GM19099 (cell line): ENCODE data around the gene ZDHHC19.

Source experiments
- POLR2A ChIP-seq: IDR thresholded peaks from 3 replicates; pipeline ENCODE4 v1.6.1; 2011; ENCODE audit warnings: low read depth; ENCODE audit not compliant: insufficient read length; ENCODE audit errors: extremely low read depth

Gene ZDHHC19

DNA sequence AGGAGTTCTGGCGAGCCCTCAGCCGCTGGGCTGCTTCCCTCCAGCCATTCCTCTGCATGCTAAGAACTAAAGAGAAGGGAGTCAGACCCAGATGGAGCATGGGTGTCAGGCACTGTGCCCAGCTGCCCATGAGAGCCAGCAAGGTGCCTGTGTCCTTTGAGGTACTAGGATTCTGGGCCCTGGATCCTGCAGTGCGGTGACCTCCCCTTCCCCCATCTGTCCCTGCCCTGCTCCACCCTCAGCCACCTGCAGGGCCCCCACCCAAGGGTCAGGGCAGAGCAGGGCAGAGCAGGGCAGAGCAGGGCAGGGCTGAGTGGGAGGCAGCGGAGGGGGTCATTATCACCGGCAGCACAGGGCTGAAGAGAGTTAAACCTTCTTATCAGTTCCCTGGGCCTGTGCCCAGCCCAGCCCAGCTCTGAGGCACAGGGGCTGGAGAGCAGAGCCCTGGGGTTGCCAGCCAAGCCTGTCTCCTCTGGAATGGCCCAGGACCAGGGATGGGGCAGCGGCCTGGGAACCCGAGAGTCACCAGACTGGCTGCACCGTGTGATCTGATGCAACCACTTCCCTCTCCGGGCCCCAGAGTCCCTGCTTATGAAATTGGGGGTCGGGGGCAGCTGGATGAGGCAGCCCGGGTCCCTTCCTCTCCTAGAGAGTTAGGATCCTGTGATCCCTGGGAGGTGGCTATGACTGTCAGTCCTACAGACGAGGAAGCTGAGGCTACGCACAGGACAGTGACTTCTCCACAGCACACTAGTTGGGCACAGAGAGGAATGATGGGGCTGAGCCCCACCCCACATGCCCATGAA, 17.3 kb downstream of the ZDHHC19 start:
- no peak for TF ChIP-seq POLR2A

DNA sequence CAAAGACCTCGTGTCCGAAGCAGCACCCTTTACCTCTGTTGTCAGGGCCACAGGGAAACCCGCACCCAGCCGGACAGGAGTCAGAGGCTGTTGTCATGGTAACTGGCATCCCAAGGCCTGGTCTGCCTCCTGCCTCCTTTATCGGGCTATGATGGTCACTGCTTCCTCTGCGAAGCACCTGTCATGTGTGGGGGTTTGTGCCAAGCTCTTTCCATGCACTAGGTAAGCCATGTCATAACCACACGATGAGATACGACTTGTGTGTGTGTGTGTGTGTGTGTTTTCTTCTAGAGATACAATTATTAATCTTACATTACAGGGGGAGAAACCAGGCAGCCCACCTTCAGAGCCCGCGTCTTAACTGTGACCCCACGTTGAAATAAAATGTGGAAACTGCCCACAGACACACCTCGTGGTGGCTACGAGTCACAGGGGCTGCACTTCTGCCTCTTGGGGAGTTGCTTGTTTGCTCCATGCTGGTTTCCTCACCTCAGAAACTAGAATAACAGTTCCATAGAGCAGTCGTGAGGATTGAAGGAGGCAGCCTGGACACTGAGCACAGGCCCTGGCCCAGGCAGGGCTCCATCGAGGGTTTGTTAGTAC, 18.0 kb downstream of the ZDHHC19 start:
- TF ChIP-seq POLR2A = no peak

DNA sequence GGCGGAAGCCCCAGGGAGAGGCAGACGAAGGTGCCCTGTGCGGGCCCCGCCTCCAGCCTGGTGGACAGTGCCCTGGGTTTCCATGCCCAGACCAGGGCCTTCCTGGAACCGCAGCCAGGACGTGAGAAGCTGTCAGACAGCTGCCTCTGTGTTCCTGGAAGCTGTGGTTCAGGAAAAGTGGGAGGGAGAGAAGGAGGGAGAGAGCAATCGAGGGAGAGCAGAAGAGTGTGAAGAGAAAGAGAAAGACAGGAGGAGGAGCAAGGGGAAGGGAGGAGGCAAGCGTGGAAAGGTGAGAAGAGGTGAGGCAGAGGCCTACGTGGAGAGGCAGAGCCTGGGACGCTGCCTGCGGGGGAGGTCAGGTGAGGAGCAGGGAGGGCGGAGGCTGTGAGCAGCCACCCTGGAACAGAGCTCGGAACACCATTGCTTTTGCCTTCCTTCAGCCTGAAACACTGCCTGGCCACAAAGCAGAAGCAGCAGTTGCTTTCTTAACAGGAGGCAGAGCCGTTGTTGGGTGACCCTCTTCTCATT, 18.6 kb downstream of the ZDHHC19 start:
- no peak for TF ChIP-seq POLR2A

DNA sequence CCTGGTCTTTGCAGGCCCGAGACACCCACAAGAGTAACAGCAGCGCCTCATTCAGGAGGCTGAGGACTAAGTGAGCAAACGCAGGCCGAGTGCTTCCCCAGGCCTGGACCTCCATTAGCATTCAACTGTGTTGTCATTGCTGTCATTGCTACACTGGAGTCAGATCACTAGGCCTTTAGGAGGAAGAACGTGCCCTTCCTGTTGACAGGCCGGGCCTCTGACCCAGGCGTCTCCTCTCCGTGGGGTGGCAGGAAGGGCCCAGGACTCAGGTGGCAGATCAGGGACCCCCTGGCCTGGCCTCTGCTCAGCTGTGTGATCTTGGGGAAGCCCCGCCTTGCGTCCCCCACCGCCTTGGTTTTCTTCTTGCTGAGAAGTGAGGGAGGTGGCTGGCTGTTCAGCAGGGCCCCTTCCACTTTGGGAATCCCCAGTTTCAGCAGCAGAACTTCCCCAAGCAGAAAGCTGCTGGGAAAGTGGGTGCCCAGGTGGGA, 19.1 kb downstream of the ZDHHC19 start:
- peak; percentile 42 for TF ChIP-seq POLR2A

DNA sequence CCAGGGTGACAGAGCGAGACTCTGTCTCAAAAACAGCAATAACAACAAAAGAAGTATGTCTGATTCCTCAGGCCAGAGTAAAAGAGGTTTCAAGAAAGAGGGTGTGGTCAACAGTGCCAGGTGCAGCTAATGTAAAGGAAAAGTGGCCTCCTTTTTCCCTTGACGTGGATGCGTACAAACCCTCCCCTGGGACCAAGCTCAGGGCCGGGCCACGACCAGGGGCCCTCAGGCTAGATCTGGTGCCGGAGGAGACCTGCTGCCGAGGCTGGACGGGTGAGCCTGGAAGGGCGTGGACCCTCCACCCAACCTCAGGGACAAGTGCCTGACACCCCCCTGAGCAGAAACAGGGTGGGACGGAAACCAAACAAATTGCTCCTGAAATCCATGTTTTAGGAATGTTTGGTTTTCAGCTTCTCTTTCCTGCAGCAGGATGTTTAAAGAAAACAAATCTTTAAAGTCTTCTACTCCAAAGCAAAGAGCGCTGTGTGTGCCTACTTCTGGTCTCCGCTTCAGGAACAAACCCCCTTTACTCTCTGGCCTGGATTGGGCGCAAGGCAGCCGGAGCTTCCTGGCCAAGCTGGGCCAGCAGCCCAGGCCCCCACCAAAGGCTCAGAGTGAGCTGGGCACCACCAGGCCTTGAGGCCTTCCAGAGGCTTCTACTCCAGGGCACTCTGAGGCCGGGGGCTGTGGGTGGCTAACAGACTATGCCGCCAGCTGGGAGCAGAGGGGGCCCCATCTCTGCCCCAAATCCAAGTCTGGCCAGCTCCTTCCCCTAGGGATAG, 21.4 kb downstream of the ZDHHC19 start:
- no peak for TF ChIP-seq POLR2A

DNA sequence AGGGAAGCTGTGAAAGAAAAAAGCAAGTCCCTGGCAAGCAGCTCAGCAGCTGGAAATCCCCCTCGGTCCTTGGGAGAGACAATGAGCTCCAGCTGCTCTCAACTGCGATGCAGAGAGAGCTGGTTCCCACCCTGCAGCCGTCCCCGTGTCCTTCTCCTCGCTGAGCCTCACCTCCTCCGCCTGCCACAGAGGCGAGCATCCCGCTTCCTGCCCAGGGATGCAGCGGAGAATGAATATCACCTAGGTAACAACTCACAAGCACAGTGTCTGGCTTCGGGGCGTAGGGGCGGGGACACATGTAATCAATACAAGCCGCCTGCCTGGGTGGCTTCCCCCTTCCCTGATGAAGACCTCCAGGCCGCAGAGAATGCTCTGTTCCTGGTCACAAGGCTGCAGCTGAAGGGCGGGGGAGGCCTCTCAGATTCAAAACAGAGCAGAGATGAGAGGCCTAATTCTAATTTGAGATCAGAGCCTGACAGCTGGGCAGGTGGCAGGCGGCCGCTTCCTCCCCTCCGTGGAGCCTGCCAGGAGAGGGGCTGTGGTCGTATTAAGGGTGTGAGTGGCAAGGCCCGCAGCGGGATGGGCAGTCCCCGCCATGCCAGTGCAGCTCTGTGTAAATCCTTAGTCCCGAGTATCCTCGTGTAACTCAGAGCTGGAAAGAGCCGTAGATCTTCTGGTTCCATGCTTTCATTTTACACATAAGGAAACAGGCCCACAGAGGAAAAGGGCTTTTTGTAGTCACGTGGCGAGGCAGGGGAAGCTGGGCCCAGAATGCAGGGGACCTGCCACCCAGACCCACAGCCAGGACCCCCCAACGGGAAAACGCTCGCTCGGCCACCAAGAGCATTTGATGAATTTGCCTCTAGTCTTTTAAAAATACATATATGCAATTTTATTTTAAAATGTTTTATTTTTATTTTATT, 24.3 kb downstream of the ZDHHC19 start:
- TF ChIP-seq POLR2A = peak; percentile 59

DNA sequence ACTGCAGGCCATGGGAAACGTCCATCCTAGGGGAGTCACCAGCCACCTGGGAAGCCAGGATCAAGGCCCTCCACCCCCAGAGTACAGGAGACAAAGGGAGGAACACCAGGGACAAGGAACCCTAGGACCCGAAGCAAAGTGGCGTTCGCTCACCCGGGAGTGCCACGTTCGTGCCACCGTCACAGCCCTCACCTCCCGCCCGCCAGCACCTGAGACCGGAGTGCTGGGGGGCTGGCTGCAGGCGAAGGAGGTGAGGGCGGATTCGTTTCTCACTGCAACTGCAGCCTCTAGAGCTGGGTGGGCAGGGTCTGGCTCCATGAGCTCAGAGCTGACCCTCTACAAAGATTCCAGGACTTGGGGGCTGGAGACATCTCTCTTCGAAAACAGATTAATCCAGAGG, 26.3 kb downstream of the ZDHHC19 start:
- no peak for TF ChIP-seq POLR2A

DNA sequence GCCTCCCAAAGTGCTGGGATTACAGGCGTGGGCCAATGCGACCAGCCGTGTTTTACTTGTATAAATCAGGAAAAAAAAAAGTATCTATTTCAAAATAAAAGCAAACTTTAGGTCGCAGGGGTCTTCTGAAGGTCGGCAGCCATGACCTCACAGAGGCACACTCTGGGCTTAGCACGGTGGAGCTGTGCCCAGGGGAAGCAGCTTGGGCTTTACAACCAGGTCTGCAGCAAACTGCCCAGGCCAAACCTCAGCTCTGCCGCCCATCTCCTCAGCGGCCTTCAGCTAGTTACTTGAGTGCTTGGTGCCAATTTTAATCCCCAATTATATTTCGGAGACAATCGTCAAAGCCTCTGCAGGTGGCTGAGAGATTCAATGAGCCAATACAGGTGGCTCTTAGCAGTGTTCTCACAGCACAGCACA, 30.1 kb downstream of the ZDHHC19 start:
- no peak for TF ChIP-seq POLR2A

DNA sequence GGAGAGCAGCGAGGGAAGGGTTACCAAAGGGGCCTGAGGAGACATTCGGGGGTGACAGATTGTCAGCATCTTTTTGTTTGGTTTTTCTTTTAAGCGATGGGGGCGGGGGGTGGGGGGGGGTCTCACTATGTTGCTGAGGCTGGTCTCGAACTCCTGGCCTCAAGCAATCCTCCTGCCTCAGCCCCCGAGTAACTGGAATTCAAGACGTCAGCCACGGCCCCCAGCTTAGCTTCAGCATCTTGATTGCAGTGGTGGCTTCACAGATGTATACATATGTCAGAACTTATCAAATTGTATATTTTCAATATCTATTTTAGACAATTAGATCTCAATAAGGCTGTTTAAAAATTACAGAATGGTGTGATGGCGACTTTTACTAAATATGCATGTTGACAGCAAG, 30.9 kb downstream of the ZDHHC19 start:
- TF ChIP-seq POLR2A = no peak

DNA sequence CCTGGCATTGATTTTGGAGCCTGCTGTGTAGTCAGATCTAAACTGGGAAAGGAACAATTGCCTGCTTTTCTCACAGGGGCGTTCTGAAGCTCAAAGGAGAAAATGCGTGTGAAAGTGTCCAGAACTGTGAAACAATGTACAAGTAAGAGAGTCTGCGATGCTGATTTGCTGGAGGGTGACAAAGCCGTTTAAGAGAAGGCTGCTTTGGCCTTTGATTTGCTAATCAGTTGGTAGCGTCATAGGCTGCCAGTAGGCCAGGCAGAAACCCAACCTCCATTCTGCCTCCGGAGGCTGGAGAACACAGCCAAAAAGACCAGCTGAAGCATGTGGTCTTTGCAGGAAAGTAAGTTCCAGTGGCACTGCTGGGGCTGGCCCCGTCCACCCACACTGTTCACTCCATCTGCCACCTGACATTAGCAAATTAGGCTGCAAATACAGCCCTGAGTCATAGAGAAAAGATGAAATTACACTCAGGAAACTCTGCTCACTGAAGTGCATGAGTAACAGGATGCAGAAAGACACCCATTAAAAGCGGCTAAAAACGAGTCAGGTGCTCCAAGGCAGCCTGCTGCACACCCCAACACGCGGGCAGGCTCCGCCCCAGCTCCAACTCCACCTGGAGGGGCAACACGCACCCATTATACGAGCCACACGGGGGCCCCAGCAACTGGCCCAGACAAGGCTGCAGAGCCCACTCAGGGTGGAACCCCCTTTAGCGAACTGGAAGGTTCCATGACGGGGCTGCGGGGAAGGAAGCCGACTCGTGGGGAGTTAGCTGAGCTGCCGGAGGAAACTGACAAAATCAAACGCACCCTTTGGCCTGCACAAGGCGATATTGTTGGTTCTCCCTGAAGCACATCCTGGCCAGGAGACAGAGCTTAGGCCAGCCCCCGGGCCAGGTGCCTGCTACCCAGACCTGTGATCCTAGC, 31.6 kb downstream of the ZDHHC19 start:
- TF ChIP-seq POLR2A = peak; percentile 48

DNA sequence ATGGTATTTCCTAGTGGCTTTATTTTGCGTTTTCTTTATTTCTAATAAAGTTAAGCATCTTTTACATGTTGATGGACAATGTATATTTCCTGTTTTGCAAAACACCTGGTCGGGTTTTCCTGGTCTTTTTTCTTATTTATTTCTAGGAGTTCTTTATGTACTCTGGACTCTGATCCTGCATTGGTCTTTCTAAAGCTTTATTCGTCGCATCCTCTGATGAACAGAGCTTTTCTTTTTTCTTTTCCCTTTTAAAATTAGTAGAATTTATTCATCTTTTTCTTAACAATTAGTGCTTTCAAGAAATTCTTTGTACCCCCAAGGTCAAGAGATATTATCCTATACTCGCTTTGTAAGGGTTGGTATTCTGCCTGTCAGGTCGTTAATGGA, 32.2 kb downstream of the ZDHHC19 start:
- TF ChIP-seq POLR2A = no peak

DNA sequence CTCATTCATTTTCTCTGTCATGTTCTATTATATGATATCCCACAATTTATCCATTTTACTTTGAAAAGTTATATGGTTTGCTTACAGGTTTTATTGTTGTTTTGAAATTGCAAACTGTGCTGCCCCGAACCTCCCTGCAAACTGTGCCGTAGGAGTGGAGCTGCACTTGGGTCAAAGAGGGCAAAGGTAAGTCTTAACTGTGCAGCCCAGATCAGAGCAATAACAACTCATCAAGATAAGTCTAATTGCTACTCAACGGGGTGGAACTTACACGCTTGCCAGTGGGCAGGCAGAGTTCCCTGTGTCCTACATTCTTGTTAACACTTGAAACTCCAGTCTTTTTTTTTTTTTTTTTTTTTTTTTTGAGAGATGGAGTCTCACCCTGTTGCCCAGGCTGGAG, 33.2 kb downstream of the ZDHHC19 start:
- TF ChIP-seq POLR2A = no peak

DNA sequence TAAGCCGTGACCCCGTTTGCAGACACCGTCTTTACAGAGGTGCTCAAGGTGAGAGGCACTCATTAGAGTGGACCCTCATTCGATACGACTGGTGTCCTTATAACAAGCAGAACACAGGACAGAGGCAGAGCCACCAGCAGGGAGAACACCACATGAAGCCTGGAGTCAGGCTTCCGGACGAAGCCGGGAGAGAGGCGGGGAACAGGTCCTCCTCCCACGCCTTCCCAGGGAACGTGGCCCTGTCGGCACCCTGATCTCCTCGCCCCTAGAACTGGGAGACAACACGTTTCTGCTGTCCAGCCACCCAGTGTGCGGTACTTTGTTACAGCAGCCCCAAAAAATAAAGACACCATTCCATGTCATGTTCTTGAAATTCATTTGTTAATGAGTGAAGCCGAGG, 33.6 kb downstream of the ZDHHC19 start:
- TF ChIP-seq POLR2A = no peak

DNA sequence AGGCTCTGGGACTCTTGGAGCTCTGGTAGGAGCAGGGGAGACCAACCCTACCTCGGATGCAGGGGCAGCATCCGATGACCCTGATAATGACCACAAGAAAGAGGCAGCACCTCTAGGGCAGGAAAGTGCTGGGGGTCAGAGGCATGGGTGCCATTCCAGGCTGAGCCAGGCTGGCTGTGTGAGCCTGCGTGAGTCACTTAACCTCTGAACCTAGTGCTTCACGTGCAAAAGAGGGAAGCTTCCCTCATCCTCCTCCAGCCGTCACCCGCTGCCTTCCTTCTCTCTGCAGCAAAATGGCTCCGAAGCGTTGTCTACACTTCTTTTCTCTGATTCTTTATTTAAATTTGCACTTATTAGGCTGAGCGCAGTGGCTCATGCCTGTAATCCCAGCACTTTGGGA, 35.5 kb downstream of the ZDHHC19 start:
- TF ChIP-seq POLR2A = no peak

DNA sequence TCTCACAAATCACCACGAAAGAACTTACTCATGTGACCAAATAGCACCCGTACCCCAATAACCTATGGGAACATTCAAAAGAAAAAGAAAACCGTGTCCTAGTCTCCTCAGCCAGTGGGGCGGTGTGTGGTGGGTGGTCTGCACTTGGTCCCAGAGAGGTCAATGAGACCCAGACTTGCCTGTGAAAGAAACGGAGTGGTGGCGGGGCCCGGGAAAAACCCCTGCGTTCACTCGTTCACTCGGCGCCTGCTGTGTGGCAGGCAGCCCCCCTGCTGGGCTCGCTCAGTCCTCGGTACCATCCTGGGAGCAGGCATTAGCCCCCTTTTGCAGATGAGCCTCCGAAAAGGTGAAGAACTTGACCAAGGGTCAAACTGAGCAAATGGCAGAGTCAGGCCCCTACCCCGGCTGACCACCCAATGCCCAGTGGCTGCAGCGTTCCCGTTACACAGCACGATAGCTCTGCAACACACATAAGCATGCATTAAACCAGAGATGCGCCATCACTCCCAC, 36.0 kb downstream of the ZDHHC19 start:
- TF ChIP-seq POLR2A = no peak
